HepG2 (cell line): Measurements from ENCODE around the gene KANK3. TPM values are rescaled to one million over a fixed set of nuclear protein-coding genes. Genes with fewer than 3 reads are reported as not detected.

Experiments used
- BCL6 ChIP-seq: IDR thresholded peaks from 2 replicates; pipeline ENCODE4 v1.6.1; 2016; ENCODE audit warnings: missing genetic modification reagents, missing compliant biosample characterization
- DNMT1 ChIP-seq: sonication (generic); formaldehyde crosslinking; IDR thresholded peaks from 2 replicates; pipeline ENCODE4 v1.5.1; 2020; ENCODE audit warnings: mild to moderate bottlenecking, missing genetic modification reagents
- KLF9 ChIP-seq: IDR thresholded peaks from 2 replicates; pipeline ENCODE4 v1.6.1; 2016; ENCODE audit warnings: low read depth
- PHF8 ChIP-seq: sonication (generic); formaldehyde crosslinking; IDR thresholded peaks from 2 replicates; pipeline ENCODE4 v1.5.0; 2020; ENCODE audit warnings: missing genetic modification reagents
- PRPF4 ChIP-seq: fragments of 200-400 bp; formaldehyde crosslinking; IDR thresholded peaks from 2 replicates; pipeline ENCODE4 v1.6.1; 2016; ENCODE audit warnings: low read length, low read depth; ENCODE audit not compliant: poor library complexity, severe bottlenecking
- RNF2 ChIP-seq: fragments of 450-650 bp; conservative IDR thresholded peaks from 2 replicates; pipeline ENCODE4 v1.6.1; 2016; ENCODE audit warnings: low read depth
- STAG1 ChIP-seq: sonication (generic); formaldehyde crosslinking; IDR thresholded peaks from 2 replicates; pipeline ENCODE4 v1.4.0; 2020; ENCODE audit warnings: missing genetic modification reagents
- TBX2 ChIP-seq: sonication (generic); formaldehyde crosslinking; IDR thresholded peaks from 2 replicates; pipeline ENCODE4 v1.5.0; 2020; ENCODE audit warnings: missing genetic modification reagents, mild to moderate bottlenecking, borderline replicate concordance
- ZBTB3 ChIP-seq: sonication (generic); formaldehyde crosslinking; IDR thresholded peaks from 2 replicates; pipeline ENCODE4 v1.4.0; 2020; ENCODE audit warnings: low read depth, mild to moderate bottlenecking, moderate library complexity, missing genetic modification reagents, borderline replicate concordance
- ZFX ChIP-seq: sonication (generic); formaldehyde crosslinking; IDR thresholded peaks from 2 replicates; pipeline ENCODE4 v1.4.0; 2020; ENCODE audit warnings: mild to moderate bottlenecking, low read depth, missing genetic modification reagents, moderate library complexity
- ZNF614 ChIP-seq: IDR thresholded peaks from 2 replicates; pipeline ENCODE4 v1.6.1; 2018; ENCODE audit warnings: missing biosample characterization, missing genetic modification reagents, inconsistent platforms, borderline replicate concordance
- polyA plus RNA-seq, 8 experiments: library from polyadenylated mRNA; depleted of rRNA in 3 of 8; stranded (reverse) in 7 of 8; unstranded in 1 of 8; fragments of >200 nt; fragmentation: Illumina TruSeq in 4 of 8; extraction: Trizol in 4 of 8; gene quantifications; 2 replicates each; pipeline versions ENCODE4 v1.2.1 to v1.2.3, GENCODE V29; 2011 to 2016; ENCODE audit warnings: low read depth in 4 of 8, missing spikeins in 1 of 8, mixed read lengths in 1 of 8; ENCODE audit not compliant: insufficient read depth in 1 of 8
- total RNA-seq, 5 experiments: library from RNA; depleted of rRNA; stranded (reverse); fragments of >200 nt; fragmentation: Illumina TruSeq; extraction: Trizol; gene quantifications; 2 replicates each; pipeline ENCODE4 v1.2.3, GENCODE V29; 2016; ENCODE audit warnings: low read depth in 1 of 5
- TF ChIP-seq, protein P1 (sequence below): IDR thresholded peaks from 2 replicates; pipeline ENCODE4 v1.6.1; 2016; ENCODE audit warnings: low read depth, missing genetic modification reagents, missing compliant biosample characterization
- TF ChIP-seq, protein P2 (sequence below), 2 experiments: fragments of 450-650 bp in 1 of 2; sonication (generic) in 1 of 2; formaldehyde crosslinking in 1 of 2; IDR thresholded peaks; 2 replicates each; pipeline versions ENCODE4 v1.6.1 to v1.8.0; 2016 to 2022; ENCODE audit warnings: antibody characterized with exemption in 1 of 2, mild to moderate bottlenecking in 1 of 2, missing genetic modification reagents in 1 of 2

KANK3 gene
- total and polyA plus RNA-seq, 2 of the 13 experiments (the other 11 are each of a cell fraction or from before 2014, with no cell fraction given): 0.15 to 0.20 TPM

DNA sequence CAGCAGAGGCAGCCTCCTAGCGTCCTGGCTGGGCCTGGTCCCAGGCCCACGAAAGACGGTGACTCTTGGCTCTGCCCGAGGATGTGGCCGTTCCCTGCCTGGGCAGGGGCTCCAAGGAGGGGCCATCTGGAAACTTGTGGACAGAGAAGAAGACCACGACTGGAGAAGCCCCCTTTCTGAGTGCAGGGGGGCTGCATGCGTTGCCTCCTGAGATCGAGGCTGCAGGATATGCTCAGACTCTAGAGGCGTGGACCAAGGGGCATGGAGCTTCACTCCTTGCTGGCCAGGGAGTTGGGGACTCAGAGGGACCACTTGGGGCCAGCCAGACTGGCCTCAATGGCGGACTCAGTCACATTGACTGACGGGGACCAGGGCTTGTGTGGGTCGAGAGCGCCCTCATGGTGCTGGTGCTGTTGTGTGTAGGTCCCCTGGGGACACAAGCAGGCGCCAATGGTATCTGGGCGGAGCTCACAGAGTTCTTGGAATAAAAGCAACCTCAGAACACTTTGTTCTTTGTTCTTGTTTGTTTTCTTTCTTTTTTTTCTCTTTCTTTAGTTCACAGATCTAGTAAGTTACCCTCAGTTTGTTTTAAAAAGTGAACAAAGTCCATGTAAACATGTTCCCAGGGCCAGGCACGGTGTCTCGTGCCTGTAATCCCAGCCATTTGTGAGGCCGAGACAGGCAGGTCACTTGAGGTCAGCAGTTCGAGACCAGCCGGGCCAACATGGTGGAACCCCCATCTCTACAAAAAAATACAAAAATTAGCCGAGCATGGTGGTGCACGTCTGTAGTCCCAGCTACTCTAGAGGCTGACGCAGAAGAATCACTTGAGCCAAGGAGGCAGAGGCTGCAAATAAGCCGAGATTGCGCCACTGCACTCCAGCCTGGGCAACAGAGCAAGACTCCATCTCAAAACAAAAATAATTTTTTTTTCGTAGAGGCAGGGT lies 31.1 kb upstream of the KANK3 start (continued):
- TF ChIP-seq TBX2 (CRISPR knock-in tag) (peak; percentile 96), ZFX (0 out of 2 replicates have a peak, but pooled peaks have one; percentile 26), RNF2 (peak; percentile 31; the same call in 1 of the 2 replicates), PHF8 (CRISPR knock-in tag) (peak; percentile 40), ZNF614 (peak; percentile 86), KLF9 (CRISPR knock-in tag) (no peak), PRPF4 (no peak), STAG1 (peak; percentile 79), DNMT1 (CRISPR knock-in tag) (no peak), ZBTB3 (CRISPR knock-in tag) (0 out of 2 replicates have a peak, but pooled peaks have one; percentile 43), BCL6 (CRISPR knock-in tag) (peak; percentile 92)
- TF ChIP-seq, protein P1, sequence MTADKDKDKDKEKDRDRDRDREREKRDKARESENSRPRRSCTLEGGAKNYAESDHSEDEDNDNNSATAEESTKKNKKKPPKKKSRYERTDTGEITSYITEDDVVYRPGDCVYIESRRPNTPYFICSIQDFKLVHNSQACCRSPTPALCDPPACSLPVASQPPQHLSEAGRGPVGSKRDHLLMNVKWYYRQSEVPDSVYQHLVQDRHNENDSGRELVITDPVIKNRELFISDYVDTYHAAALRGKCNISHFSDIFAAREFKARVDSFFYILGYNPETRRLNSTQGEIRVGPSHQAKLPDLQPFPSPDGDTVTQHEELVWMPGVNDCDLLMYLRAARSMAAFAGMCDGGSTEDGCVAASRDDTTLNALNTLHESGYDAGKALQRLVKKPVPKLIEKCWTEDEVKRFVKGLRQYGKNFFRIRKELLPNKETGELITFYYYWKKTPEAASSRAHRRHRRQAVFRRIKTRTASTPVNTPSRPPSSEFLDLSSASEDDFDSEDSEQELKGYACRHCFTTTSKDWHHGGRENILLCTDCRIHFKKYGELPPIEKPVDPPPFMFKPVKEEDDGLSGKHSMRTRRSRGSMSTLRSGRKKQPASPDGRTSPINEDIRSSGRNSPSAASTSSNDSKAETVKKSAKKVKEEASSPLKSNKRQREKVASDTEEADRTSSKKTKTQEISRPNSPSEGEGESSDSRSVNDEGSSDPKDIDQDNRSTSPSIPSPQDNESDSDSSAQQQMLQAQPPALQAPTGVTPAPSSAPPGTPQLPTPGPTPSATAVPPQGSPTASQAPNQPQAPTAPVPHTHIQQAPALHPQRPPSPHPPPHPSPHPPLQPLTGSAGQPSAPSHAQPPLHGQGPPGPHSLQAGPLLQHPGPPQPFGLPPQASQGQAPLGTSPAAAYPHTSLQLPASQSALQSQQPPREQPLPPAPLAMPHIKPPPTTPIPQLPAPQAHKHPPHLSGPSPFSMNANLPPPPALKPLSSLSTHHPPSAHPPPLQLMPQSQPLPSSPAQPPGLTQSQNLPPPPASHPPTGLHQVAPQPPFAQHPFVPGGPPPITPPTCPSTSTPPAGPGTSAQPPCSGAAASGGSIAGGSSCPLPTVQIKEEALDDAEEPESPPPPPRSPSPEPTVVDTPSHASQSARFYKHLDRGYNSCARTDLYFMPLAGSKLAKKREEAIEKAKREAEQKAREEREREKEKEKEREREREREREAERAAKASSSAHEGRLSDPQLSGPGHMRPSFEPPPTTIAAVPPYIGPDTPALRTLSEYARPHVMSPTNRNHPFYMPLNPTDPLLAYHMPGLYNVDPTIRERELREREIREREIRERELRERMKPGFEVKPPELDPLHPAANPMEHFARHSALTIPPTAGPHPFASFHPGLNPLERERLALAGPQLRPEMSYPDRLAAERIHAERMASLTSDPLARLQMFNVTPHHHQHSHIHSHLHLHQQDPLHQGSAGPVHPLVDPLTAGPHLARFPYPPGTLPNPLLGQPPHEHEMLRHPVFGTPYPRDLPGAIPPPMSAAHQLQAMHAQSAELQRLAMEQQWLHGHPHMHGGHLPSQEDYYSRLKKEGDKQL: peak; percentile 82
- TF ChIP-seq, protein P2, sequence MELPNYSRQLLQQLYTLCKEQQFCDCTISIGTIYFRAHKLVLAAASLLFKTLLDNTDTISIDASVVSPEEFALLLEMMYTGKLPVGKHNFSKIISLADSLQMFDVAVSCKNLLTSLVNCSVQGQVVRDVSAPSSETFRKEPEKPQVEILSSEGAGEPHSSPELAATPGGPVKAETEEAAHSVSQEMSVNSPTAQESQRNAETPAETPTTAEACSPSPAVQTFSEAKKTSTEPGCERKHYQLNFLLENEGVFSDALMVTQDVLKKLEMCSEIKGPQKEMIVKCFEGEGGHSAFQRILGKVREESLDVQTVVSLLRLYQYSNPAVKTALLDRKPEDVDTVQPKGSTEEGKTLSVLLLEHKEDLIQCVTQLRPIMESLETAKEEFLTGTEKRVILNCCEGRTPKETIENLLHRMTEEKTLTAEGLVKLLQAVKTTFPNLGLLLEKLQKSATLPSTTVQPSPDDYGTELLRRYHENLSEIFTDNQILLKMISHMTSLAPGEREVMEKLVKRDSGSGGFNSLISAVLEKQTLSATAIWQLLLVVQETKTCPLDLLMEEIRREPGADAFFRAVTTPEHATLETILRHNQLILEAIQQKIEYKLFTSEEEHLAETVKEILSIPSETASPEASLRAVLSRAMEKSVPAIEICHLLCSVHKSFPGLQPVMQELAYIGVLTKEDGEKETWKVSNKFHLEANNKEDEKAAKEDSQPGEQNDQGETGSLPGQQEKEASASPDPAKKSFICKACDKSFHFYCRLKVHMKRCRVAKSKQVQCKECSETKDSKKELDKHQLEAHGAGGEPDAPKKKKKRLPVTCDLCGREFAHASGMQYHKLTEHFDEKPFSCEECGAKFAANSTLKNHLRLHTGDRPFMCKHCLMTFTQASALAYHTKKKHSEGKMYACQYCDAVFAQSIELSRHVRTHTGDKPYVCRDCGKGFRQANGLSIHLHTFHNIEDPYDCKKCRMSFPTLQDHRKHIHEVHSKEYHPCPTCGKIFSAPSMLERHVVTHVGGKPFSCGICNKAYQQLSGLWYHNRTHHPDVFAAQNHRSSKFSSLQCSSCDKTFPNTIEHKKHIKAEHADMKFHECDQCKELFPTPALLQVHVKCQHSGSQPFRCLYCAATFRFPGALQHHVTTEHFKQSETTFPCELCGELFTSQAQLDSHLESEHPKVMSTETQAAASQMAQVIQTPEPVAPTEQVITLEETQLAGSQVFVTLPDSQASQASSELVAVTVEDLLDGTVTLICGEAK (IDR thresholded peaks at IDR 0.05): no peak
- TF ChIP-seq, protein P2 (CRISPR knock-in tag; IDR thresholded peaks at IDR 0.05): peak; percentile 68
